ES-I3 (cell line): ENCODE measurements around the gene PARD3B.

Source experiments
- H3K36me3 ChIP-seq: 2 replicates; pipeline ENCODE4 v1.6.1; 2013; ENCODE audit warnings: mild to moderate bottlenecking, low read length, control low read depth, moderate library complexity; ENCODE audit not compliant: insufficient read depth
- H3K4me1 ChIP-seq: 2 replicates; pipeline ENCODE4 v1.6.1; 2013; ENCODE audit warnings: mild to moderate bottlenecking, control low read depth, low read length; ENCODE audit not compliant: insufficient read depth
- H3K9ac ChIP-seq: 2 replicates; pipeline ENCODE4 v1.6.1; 2013; ENCODE audit warnings: low read depth, mild to moderate bottlenecking, low read length, moderate library complexity
- H3K9me3 ChIP-seq: 2 replicates; pipeline ENCODE4 v1.6.1; 2013; ENCODE audit warnings: mild to moderate bottlenecking, low read length, moderate library complexity; ENCODE audit not compliant: control insufficient read depth, insufficient read depth

The PARD3B gene

DNA sequence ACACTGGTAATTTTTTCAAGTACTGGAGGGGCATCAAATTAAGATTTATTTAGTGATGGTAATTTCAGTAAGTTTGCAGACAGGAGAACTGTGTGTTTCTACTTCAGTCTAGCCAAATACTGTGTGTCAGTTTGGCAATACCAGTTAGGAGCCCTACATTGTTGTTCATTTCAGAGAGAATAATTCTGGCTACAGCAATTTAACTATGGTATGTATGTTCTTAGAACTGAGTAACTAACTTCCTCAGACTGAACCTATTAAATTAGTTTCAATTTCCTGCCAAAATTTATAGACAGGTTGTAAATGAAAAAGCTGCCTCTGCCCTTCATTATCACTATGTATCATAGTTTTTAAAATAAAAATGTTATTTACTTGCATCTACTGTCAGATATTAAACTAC, 332.4 kb downstream of the PARD3B start:
- H3K9ac ChIP-seq = no peak overlapping the region

DNA sequence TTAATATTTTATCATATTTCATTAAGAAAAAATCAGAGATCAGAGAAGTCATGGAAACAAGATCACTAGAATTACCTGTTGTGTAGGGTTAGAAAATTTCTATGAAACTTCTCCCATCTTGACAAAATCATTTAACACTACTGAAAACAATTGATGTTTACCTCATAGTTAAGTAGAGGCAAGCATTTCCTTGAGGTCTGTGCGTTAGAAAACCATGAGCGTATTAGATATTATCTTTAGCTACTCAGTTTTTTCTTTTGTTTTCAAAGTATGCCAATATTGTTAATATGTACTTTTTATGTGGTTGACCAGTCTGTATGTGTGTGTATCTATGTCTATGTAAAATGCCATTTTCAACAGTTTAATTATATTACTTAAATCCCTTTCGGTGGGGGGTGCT, 335.7 kb downstream of the PARD3B start:
- H3K9ac ChIP-seq = no peak overlapping the region
- no peaks in the 10 kb centered on the region for H3K36me3 ChIP-seq
- no peaks in the 10 kb centered on the region for H3K9me3 ChIP-seq
- peaks cover 12% of the 10 kb centered on the region; the same call in 1 of the 2 replicates for H3K4me1 ChIP-seq

More for the DNA sequence above, 332.4 kb downstream of the PARD3B start:
- H3K36me3 ChIP-seq = no peaks in the 10 kb centered on the region
- H3K4me1 ChIP-seq = peaks cover 12% of the 10 kb centered on the region; the same call in 1 of the 2 replicates
- no peaks in the 10 kb centered on the region for H3K9me3 ChIP-seq

DNA sequence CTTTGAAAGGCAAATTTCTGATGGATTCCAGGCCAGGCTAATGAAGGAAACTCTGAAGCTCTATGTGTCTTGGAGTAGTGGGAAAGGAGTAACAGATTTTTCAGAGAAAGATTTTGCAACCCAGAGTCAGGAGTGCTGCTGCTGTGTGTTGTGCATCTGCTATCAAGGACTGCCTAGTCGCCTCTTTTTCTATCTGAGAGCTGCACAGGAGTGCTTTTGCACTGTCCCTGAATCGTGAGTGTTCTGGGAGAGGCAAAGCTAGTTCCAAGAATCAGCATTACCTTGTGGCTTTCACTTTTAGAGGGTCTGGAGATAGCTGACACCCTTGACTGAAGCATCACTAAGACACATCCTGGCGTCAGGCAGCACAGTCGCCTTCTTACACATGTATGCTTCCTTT, 336.4 kb downstream of the PARD3B start:
- H3K4me1 ChIP-seq = peaks cover 12% of the 10 kb centered on the region; the same call in 1 of the 2 replicates

DNA sequence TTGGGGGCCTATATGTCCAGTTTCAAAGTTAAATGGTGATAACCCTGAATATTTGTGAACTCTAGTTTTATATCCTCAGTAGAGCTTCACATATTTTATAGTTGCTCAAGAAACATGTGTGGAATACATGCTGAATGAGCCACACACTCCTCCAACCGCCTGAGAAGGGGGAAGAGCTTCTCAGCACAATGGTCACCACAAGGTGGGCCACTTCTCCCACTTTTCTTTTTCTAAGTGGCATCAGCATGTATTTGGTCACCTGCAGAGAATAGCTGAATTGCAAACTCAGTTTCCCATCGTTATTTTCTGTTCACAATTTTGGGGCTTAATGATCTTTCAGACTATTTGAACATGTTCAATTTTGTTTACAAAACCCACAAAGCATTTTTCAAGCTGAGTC, 340.5 kb downstream of the PARD3B start:
- Histone ChIP-seq H3K9me3 (no peaks in the 10 kb centered on the region), H3K9ac (no peak overlapping the region), H3K4me1 (peaks cover 15% of the 10 kb centered on the region; the same call in 1 of the 2 replicates), H3K36me3 (no peaks in the 10 kb centered on the region)

More for the DNA sequence above, 336.4 kb downstream of the PARD3B start:
- Histone ChIP-seq H3K36me3 (no peaks in the 10 kb centered on the region), H3K9me3 (no peaks in the 10 kb centered on the region), H3K9ac (no peak overlapping the region)

DNA sequence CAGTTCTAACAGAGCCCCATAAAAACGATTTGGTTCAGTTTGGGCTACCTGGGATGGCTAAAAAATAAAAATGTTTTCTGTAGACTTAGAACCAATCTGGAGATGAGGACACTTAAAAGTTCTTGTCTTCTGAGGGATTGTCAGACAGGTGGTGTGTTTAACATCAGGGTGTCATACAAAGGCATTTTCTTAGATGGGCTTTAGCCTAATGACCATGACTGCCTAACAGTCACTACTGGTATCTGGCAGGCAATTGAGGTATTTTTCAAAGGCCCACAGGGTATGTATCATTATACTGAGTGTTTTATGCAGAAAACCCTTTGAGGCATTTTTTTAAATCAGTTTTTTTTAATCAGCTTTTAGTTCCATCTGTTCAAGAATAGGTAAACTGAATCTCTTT, 341.4 kb downstream of the PARD3B start:
- Histone ChIP-seq H3K9me3 (no peaks in the 10 kb centered on the region), H3K9ac (no peak overlapping the region), H3K4me1 (peaks cover 13% of the 10 kb centered on the region; the same call in 1 of the 2 replicates), H3K36me3 (no peaks in the 10 kb centered on the region)

DNA sequence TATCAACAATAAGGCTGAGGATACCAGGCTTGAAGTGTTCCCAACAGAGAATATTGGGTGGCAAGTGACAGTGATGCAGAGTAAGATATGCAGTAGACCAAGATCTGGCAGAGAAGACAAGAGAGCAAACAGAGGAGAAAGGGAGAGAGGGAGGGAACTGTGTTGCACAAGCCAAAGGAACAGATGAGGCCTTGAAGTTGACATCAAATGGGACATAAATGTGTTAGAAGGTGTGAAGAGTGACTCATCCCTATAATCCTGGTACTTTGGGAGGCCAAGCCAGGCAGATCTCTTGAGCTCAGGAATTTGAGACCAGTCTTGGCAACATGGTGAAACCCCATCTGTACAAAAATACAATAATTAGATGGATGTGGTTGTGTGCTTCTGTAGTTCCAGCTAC, 342.9 kb downstream of the PARD3B start:
- Histone ChIP-seq H3K4me1 (0 out of 2 replicates have a peak, but pooled peaks cover 4% of the 10 kb centered on the region), H3K9me3 (no peaks in the 10 kb centered on the region), H3K36me3 (no peaks in the 10 kb centered on the region), H3K9ac (no peak overlapping the region)

DNA sequence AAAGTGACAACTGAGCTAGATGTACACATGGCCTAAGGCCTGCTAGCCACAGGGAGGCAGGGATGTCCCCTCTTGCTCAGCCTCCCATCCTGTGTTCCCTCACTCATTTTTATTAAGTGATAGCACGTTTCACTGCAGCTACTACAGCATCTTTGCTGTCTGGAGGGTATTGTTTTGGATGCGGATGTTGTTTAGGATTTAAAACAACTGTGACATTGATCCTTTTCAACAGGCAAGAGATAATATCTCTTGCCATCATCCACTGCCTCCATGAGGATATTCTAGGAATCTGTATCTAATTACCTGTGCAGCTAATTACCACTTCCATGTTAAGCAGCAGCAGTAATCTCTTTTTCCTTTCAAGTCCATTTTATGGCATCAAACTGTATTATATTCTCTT, 345.4 kb downstream of the PARD3B start:
- Histone ChIP-seq H3K4me1 (0 out of 2 replicates have a peak, but pooled peaks cover 4% of the 10 kb centered on the region), H3K9ac (no peak overlapping the region), H3K36me3 (no peaks in the 10 kb centered on the region), H3K9me3 (no peaks in the 10 kb centered on the region)

DNA sequence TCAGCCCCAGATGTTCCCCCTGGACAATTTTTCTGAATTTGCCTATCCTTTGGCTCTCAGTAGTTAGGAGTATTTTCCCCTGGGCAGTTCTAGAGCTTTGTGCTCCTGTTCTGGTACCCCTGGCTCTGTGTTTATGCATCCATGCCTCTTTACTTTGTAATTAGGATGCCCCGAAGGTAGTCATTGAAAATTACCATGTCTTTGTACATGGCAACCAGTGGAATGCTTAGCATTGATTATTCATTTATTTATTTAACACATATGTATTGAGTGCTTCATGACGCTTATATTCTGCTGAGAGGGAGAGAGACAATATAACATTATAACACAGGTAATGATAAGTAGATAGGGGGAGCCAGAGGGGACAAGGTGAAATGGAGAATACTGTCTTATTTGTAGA, 346.5 kb downstream of the PARD3B start:
- Histone ChIP-seq H3K9me3 (no peaks in the 10 kb centered on the region), H3K36me3 (no peaks in the 10 kb centered on the region), H3K9ac (no peak overlapping the region; the same call in 1 of the 2 replicates), H3K4me1 (0 out of 2 replicates have a peak, but pooled peaks cover 4% of the 10 kb centered on the region)

DNA sequence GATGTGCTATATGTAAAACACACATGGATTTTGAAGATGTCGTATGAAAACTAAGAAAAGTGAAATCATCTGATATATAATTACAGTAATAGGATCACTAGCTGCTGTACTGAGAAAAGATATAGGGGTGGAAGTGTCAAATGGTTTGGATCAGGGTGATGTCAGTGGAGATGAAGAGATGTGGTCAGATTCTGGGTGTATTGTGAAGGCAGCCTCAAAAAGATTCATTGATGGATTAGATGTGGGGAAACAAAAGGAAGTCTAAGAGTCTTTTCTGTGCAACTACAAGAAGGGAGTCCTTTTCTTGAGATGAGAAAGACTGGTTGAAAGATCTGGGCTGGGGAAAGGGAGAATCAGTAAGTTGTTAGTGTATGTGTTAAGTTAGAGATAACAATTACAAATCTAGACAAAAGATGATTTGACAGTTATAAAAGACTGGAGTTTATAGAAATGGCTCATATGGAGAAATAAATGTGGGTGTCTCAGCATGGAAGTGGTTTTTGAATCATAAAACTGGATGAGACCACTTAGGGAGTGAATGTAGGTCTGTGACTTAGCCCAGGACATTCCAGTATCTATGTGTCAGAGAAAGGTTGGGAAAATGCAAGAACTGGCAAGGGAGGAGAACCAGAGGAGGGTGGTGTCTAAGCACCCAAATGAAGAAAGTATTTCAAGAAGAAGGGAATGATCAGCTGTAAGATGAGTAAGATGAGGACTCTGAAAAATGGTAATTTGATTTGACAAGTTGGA, 347.4 kb downstream of the PARD3B start:
- Histone ChIP-seq H3K36me3 (no peaks in the 10 kb centered on the region), H3K9ac (no peak overlapping the region)

DNA sequence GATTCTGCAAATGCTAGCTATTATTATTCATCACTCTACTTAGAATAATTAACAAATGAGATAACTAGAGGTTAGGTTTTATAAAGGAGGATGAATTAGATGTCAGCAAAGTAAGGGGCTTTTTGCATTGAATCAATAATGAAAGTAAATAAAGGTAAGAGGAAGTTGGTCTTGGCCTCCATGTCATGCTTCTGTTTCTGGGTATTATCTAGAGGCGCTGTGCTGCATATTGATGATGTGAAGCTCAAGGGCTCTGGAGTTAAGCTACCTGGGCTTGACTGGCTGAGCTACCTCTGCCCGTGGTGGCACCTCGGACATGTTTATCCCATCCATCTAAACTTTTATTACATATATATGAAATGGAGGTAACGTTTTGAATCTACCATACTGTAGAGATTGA, 350.9 kb downstream of the PARD3B start:
- H3K9me3 ChIP-seq = no peaks in the 10 kb centered on the region; the same call in 1 of the 2 replicates
- no peaks in the 10 kb centered on the region for H3K36me3 ChIP-seq
- H3K9ac ChIP-seq = no peak overlapping the region
- H3K4me1 ChIP-seq = no peaks in the 10 kb centered on the region

More for the DNA sequence above, 347.4 kb downstream of the PARD3B start:
- Histone ChIP-seq H3K9me3 (no peaks in the 10 kb centered on the region; the same call in 1 of the 2 replicates), H3K4me1 (0 out of 2 replicates have a peak, but pooled peaks cover 4% of the 10 kb centered on the region)

DNA sequence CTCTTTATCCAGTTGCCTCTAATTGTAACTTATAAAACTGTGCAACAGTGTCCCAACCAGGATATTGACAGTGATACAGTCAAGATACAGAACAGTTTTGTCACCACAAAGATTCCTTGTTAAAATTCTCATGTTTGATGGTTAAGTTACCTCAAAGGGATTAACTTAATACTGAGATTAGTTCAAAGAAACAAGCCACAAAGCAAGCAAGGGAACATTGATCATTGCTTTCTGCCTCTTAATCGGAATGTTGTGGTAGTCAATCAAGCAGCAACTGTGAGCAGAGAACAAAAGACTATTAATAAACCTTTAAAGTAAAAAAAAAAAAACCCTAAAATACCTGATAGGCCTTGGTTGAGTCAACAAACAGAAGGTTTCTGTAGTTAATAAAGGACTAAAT, 352.3 kb downstream of the PARD3B start:
- no peaks in the 10 kb centered on the region for H3K36me3 ChIP-seq
- H3K9ac ChIP-seq = no peak overlapping the region

DNA sequence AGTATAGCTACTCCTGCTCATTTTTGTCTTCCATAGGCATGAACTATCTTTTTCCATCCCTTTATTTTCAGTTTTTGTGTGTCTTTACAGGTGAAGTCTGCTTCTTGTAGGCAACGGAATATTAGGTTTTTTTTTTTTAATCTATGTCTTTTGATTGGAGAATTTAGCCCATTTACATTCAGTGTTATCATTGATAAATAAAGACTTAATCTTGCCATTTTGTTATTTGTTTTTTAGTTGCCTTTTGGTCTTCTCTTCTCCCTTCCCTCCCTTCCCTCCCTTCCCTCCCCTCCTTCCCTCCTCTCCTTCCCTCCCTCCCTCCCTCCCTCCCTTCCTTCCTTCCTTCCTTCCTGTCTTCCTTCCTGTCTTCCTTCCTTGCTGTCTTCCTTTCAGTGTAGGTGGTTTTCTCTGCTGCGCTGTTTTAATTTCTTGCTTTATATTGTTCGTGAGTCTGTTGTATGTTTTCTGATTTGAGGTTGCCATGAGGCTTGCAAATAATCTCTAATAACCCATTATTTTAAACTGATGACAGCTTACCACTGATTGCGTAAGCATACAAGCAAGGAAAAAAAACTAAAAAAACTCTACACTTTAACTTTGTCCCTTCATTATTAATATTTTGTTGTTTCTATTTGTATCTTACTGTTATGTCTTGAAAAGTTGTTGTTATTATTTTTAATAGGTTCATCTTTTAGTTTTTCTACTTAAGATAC, 353.8 kb downstream of the PARD3B start:
- Histone ChIP-seq H3K9me3 (no peaks in the 10 kb centered on the region; the same call in 1 of the 2 replicates), H3K4me1 (no peaks in the 10 kb centered on the region), H3K36me3 (no peaks in the 10 kb centered on the region), H3K9ac (no peak overlapping the region)

More for the DNA sequence above, 352.3 kb downstream of the PARD3B start:
- no peaks in the 10 kb centered on the region; the same call in 1 of the 2 replicates for H3K9me3 ChIP-seq
- no peaks in the 10 kb centered on the region for H3K4me1 ChIP-seq

DNA sequence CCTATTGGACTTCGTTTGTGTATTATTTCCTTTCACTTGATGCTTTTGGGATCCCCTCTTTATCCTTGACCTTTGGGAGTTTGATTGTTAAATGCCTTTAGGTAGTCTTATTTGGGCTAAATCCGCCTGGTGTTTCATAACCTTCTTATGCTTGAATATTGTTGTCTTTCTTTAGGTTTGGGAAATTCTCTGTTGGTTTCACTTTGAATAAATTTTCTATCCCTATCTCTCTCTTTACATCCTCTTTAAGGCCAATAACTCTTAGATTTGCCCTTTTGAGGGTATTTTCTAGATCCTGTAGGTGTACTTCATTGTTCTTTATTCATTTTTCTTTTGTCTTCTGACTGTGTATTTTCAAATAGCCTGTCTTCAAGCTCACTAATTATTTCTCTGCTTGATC, 354.7 kb downstream of the PARD3B start:
- H3K36me3 ChIP-seq = no peaks in the 10 kb centered on the region
- H3K9me3 ChIP-seq = no peaks in the 10 kb centered on the region; the same call in 1 of the 2 replicates
- no peak overlapping the region for H3K9ac ChIP-seq
- no peaks in the 10 kb centered on the region for H3K4me1 ChIP-seq

DNA sequence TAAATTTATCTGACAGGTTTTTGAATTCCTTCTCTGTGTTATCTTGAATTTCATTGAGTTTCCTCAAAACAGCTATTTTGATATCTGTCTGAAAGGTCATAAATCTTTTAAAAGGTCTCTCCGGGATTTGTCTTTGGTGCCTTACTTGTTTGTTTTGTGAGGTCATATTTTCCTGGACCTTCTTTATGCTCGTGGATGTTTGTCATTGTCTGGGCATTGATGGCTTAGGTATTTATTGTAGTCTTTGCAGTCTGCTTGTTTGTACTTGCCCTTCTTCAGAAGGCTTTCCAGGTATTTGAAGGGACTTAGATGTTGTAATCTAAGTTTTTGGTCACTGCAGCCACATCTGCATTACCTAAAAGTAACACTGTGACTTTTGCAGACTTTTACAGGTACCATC, 355.2 kb downstream of the PARD3B start:
- no peaks in the 10 kb centered on the region; the same call in 1 of the 2 replicates for H3K9me3 ChIP-seq
- H3K4me1 ChIP-seq = no peaks in the 10 kb centered on the region
- no peaks in the 10 kb centered on the region for H3K36me3 ChIP-seq
- H3K9ac ChIP-seq = no peak overlapping the region
